K562 (cell line): ENCODE data around the gene HLA-DOA. TPM values are rescaled to one million over a fixed set of nuclear protein-coding genes. Genes with fewer than 3 reads are reported as not detected.

Source experiments
- CBX1 ChIP-seq: sonication (generic); IDR thresholded peaks from 2 replicates; pipeline ENCODE4 v1.6.1; 2016; ENCODE audit warnings: antibody characterized with exemption, low read depth, mild to moderate bottlenecking
- CHCHD3 ChIP-seq: fragments of 250-450 bp; sonication (Bioruptor Pico); IDR thresholded peaks from 2 replicates; pipeline ENCODE4 v2.1.2; 2022; ENCODE audit warnings: mild to moderate bottlenecking
- CHD4 ChIP-seq: fragments of 200-600 bp; sonication (generic); IDR thresholded peaks from 3 replicates; pipeline ENCODE4 v1.6.1; 2012; ENCODE audit warnings: low read depth, mild to moderate bottlenecking, mixed read lengths, low read length, inconsistent platforms; ENCODE audit not compliant: insufficient read depth, insufficient replicate concordance, poor library complexity, severe bottlenecking
- E2F8 ChIP-seq: fragments of 450-650 bp; IDR thresholded peaks from 2 replicates; pipeline ENCODE4 v1.7.1; 2018; ENCODE audit warnings: mild to moderate bottlenecking, low read depth; ENCODE audit not compliant: partially characterized antibody
- FOXJ2 ChIP-seq: fragments of 200-800 bp; sonication (Bioruptor generic); IDR thresholded peaks from 2 replicates; pipeline ENCODE4 v1.6.1; 2016; ENCODE audit warnings: missing genetic modification characterization, missing compliant biosample characterization
- GTF2E2 ChIP-seq: fragments of 200-800 bp; sonication (Bioruptor generic); IDR thresholded peaks from 2 replicates; pipeline ENCODE4 v1.6.1; 2016; ENCODE audit warnings: missing genetic modification characterization, missing compliant biosample characterization
- ILF3 ChIP-seq: fragments of 450-650 bp; IDR thresholded peaks from 2 replicates; pipeline ENCODE4 v1.6.1; 2018; ENCODE audit warnings: antibody characterized with exemption, mild to moderate bottlenecking, moderate library complexity, borderline replicate concordance
- JUN ChIP-seq, 2 experiments: sonication (generic) in 1 of 2; formaldehyde crosslinking in 1 of 2; IDR thresholded peaks; 2 replicates each; pipeline versions ENCODE4 v1.6.1 to v1.8.0; 2012 to 2022; ENCODE audit warnings: borderline replicate concordance in 2 of 2, mild to moderate bottlenecking in 2 of 2, improper control_type of control experiment in 1 of 2, low read depth in 1 of 2, low read length in 1 of 2, missing genetic modification reagents in 1 of 2
- NBN ChIP-seq: fragments of 450-650 bp; IDR thresholded peaks from 2 replicates; pipeline ENCODE4 v1.6.1; 2016; ENCODE audit warnings: low read depth, mild to moderate bottlenecking
- NFIC ChIP-seq: fragments of 450-650 bp; IDR thresholded peaks from 2 replicates; pipeline ENCODE4 v1.6.1; 2017; ENCODE audit warnings: mild to moderate bottlenecking, inconsistent platforms
- NFYB ChIP-seq: IDR thresholded peaks from 2 replicates; pipeline ENCODE4 v1.6.1; 2011; ENCODE audit warnings: mild to moderate bottlenecking, moderate library complexity; ENCODE audit not compliant: insufficient read length; ENCODE audit errors: extremely low read depth
- POLR2AphosphoS5 ChIP-seq: IDR thresholded peaks from 2 replicates; pipeline ENCODE4 v1.6.1; 2011; ENCODE audit warnings: mild to moderate bottlenecking, low read depth, low read length, moderate library complexity; ENCODE audit not compliant: control insufficient read depth, insufficient read depth
- POLR2B ChIP-seq: fragments of 450-650 bp; IDR thresholded peaks from 2 replicates; pipeline ENCODE4 v1.6.1; 2018; ENCODE audit warnings: low read depth; ENCODE audit not compliant: partially characterized antibody
- RBM17 ChIP-seq: fragments of 200-400 bp; formaldehyde crosslinking; IDR thresholded peaks from 2 replicates; pipeline ENCODE4 v1.6.1; 2017; ENCODE audit warnings: low read depth, mild to moderate bottlenecking, low read length, borderline replicate concordance
- TAF7 ChIP-seq: fragments of 450-650 bp; IDR thresholded peaks from 2 replicates; pipeline ENCODE4 v1.6.1; 2016; ENCODE audit warnings: missing genetic modification characterization, missing compliant biosample characterization
- TEAD1 ChIP-seq, 2 experiments: fragments of 450-650 bp in 1 of 2; sonication (generic) in 1 of 2; formaldehyde crosslinking; IDR thresholded peaks; 2 replicates each; pipeline versions ENCODE4 v1.4.0 to v1.8.0; 2020 to 2022; ENCODE audit warnings: mild to moderate bottlenecking in 2 of 2, missing genetic modification reagents in 1 of 2
- ZFP1 ChIP-seq: fragments of 450-650 bp; formaldehyde crosslinking; IDR thresholded peaks from 2 replicates; pipeline ENCODE4 v1.4.0; 2020; ENCODE audit warnings: mild to moderate bottlenecking, mixed read lengths
- ZNF232 ChIP-seq: sonication (generic); formaldehyde crosslinking; IDR thresholded peaks from 2 replicates; pipeline ENCODE4 v1.8.0; 2022; ENCODE audit warnings: mild to moderate bottlenecking, missing genetic modification reagents
- ZNF274 ChIP-seq: IDR thresholded peaks from 2 replicates; pipeline ENCODE4 v1.6.1; 2011; ENCODE audit warnings: low read depth, mild to moderate bottlenecking, low read length, moderate library complexity, borderline replicate concordance
- polyA plus RNA-seq, 8 experiments: library from polyadenylated mRNA; depleted of rRNA in 4 of 8; stranded (reverse) in 5 of 8; unstranded in 3 of 8; fragments of >200 nt; fragmentation: Nextera tagmentation in 2 of 8; fragmentation: Illumina TruSeq in 1 of 8; extraction: Ambion mirVana in 2 of 8; extraction: Trizol in 1 of 8; gene quantifications; 2 replicates each; pipeline versions ENCODE4 v1.2.1 to v1.2.3, GENCODE V29; 2011 to 2014; ENCODE audit warnings: inconsistent platforms in 1 of 8, missing spikeins in 1 of 8
- total RNA-seq, 7 experiments: library from RNA; depleted of rRNA in 6 of 7; stranded (reverse); fragments of >200 nt in 6 of 7; fragmentation: Illumina TruSeq in 2 of 7; extraction: Trizol in 2 of 7; gene quantifications; 2 replicates each; pipeline versions ENCODE4 v1.2.1 to v1.2.3, GENCODE V29; 2011 to 2021; ENCODE audit warnings: low replicate concordance in 1 of 7
- TF ChIP-seq, protein P1 (sequence below): sonication (generic); formaldehyde crosslinking; IDR thresholded peaks from 2 replicates; pipeline ENCODE4 v1.8.1; 2023; ENCODE audit warnings: mild to moderate bottlenecking, missing genetic modification reagents, moderate library complexity
- TF ChIP-seq, protein P2 (sequence below), 3 experiments: fragments of 200-800 bp in 1 of 3; sonication (Bioruptor generic) in 1 of 3; sonication (generic) in 1 of 3; formaldehyde crosslinking in 1 of 3; IDR thresholded peaks; 2 replicates each; pipeline versions ENCODE4 v1.6.1 to v1.8.0; 2016 to 2022; ENCODE audit warnings: mild to moderate bottlenecking in 2 of 3, missing compliant biosample characterization in 2 of 3, missing genetic modification characterization in 2 of 3, missing genetic modification reagents in 1 of 3

The HLA-DOA gene
- total and polyA plus RNA-seq, 9 of the 15 experiments (the other 6 are each of a cell fraction or from before 2014, with no cell fraction given), result 0.07 TPM; not detected in 8

DNA sequence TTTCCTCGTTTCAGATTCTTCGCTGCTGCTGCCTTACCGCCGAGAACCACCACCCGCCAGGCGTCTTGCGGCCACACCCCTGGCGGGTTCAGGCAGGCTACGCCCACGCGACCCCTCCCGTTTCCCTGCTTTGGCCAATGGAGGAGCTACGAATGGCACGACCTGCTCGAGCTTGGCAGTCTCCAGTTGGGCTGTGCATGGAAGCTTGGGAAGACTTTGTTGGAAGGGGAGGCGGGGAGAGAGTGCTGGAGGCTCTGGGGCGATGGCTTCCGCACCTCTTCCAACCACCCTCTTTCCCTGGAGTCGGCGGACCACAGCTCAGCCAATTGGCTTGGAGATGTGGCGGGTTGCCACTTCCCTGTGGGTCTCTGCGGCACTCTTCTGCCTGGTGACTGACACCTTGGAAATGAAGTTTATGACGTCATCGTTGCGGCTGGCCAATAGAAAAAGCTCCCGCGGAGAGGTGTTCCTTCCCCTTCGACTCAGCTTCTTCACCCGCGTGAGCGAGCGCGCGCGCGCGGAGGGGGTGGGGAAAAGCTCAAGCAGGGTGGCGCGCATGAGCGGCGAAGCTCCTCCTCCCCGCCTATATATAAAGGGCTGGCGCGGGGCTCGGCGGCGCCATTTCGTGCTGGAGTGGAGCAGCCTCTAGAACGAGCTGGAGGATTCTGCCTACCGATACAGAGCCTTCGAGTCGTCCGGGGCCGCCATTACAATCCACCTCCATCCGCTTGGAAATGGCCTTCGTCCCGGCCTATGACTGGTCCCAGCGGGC, 37.6 kb downstream of the HLA-DOA start (continued):
- peak; percentile 100 for TF ChIP-seq JUN (IDR thresholded peaks at IDR 0.05; ENCODE audit: borderline replicate concordance, low read depth, low read length)
- peak; percentile 76; the same call in 1 of the 2 replicates for TF ChIP-seq JUN (CRISPR knock-in tag; IDR thresholded peaks at IDR 0.05; ENCODE audit: borderline replicate concordance)
- no peak for TF ChIP-seq ZNF274
- TF ChIP-seq RBM17, result no peak
- TF ChIP-seq CBX1, result peak; percentile 96
- peak; percentile 27; the same call in 1 of the 2 replicates for TF ChIP-seq FOXJ2 (tag)
- TF ChIP-seq TAF7 (tag), result peak; percentile 99
- TF ChIP-seq CHCHD3 (CRISPR knock-in tag), result peak; percentile 92
- TF ChIP-seq NFIC, result peak; percentile 77
- peak; percentile 100 for TF ChIP-seq NBN
- peak; percentile 57 for TF ChIP-seq NFYB
- 0 out of 2 replicates have a peak, but pooled peaks have one; percentile 58 for TF ChIP-seq ZFP1 (CRISPR knock-in tag)
- no peak for TF ChIP-seq ILF3
- TF ChIP-seq GTF2E2 (tag), result peak; percentile 99
- TF ChIP-seq CHD4, result no peak
- no peak for TF ChIP-seq ZNF232 (CRISPR knock-in tag)
- peak; percentile 89 for TF ChIP-seq E2F8
- TF ChIP-seq POLR2B, result peak; percentile 100
- peak; percentile 99 for TF ChIP-seq POLR2AphosphoS5
- TF ChIP-seq, protein P1, sequence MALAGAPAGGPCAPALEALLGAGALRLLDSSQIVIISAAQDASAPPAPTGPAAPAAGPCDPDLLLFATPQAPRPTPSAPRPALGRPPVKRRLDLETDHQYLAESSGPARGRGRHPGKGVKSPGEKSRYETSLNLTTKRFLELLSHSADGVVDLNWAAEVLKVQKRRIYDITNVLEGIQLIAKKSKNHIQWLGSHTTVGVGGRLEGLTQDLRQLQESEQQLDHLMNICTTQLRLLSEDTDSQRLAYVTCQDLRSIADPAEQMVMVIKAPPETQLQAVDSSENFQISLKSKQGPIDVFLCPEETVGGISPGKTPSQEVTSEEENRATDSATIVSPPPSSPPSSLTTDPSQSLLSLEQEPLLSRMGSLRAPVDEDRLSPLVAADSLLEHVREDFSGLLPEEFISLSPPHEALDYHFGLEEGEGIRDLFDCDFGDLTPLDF (CRISPR knock-in tag), result peak; percentile 60; the same call in 1 of the 2 replicates
- peak in 1 of 2 experiments; percentile 21; a peak in 2 of 4 replicates for TF ChIP-seq TEAD1 (CRISPR knock-in tag; IDR thresholded peaks at IDR 0.05)
- TF ChIP-seq, protein P2, sequence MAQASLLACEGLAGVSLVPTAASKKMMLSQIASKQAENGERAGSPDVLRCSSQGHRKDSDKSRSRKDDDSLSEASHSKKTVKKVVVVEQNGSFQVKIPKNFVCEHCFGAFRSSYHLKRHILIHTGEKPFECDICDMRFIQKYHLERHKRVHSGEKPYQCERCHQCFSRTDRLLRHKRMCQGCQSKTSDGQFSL (CRISPR knock-in tag; IDR thresholded peaks at IDR 0.05), result 0 out of 2 replicates have a peak, but pooled peaks have one; percentile 49
- TF ChIP-seq, protein P2 (tag; IDR thresholded peaks at IDR 0.05), result no peak
